ENCODE measurements around the gene DAAM1.

Gene DAAM1

GRCh38 chr14:59391388-59391787, 202.9 kb downstream of the DAAM1 start:
- Histone ChIP-seq H3K4ac (ENCODE audit: low read length) (no peak overlapping the region), H3K9me3 (replicated peaks in 1 of 2; ENCODE audit: control insufficient read depth in 2 of 2, insufficient read depth in 1 of 2, low read depth in 1 of 2, low read length in 2 of 2) (no peaks in the 10 kb centered on the region), H3K14ac (ENCODE audit: low read length) (no peak overlapping the region), H2BK15ac (ENCODE audit: low read length) (no peak overlapping the region), H3K27me3 (ENCODE audit: control insufficient read depth in 3 of 3, insufficient read depth in 3 of 3, low read depth in 1 of 3, low read length in 3 of 3) (no peaks in the 10 kb centered on the region), H3K4me2 (ENCODE audit: insufficient read depth, low read length, poor library complexity, severe bottlenecking) (no peak overlapping the region), H3K79me1 (ENCODE audit: low read depth, low read length) (no peaks in the 10 kb centered on the region), H2AFZ (ENCODE audit: low read length) (no peak overlapping the region), H3K9ac (ENCODE audit: low read depth, low read length, poor library complexity) (no peak overlapping the region), H2BK12ac (ENCODE audit: low read length) (no peak overlapping the region), H3K36me3 (replicated peaks in 1 of 2; ENCODE audit: control insufficient read depth in 2 of 2, insufficient read depth in 2 of 2, low read length in 2 of 2) (no peaks in the 10 kb centered on the region), H3K4me3 (ENCODE audit: low read length in 2 of 2) (no peak overlapping the region), H4K91ac (ENCODE audit: low read depth, low read length, poor library complexity) (no peak overlapping the region), H4K8ac (ENCODE audit: low read depth, low read length) (no peak overlapping the region), H2BK5ac (ENCODE audit: low read length) (no peak overlapping the region), H3K4me1 (ENCODE audit: control insufficient read depth in 2 of 2, insufficient read depth in 1 of 2, low read depth in 1 of 2, low read length in 2 of 2) (no peaks in the 10 kb centered on the region), H2BK120ac (ENCODE audit: low read depth, low read length) (no peak overlapping the region), H3K27ac (replicated peaks; ENCODE audit: low read length) (no peak overlapping the region), H3K18ac (ENCODE audit: low read length) (no peak overlapping the region), H2AK5ac (ENCODE audit: low read depth, low read length) (no peak overlapping the region), H3K23ac (ENCODE audit: low read depth, low read length, poor library complexity) (no peak overlapping the region)
- DNase-seq (ENCODE audit: low spot score): no peak
- WGBS, 2 donors (ENCODE audit: extremely low coverage in 2 of 2, insufficient read length in 2 of 2, insufficient replicate concordance in 1 of 2): no CpG with 5 or more reads among the region's 2 CpGs

- H2BK5ac ChIP-seq (ENCODE audit: low read length): no peak overlapping the region
- no CpG with 5 or more reads among the region's 4 CpGs for WGBS, 2 donors (ENCODE audit: extremely low coverage in 2 of 2, insufficient read length in 2 of 2, insufficient replicate concordance in 1 of 2)
- no peak overlapping the region for H4K91ac ChIP-seq (ENCODE audit: low read depth, low read length, poor library complexity)
- H3K18ac ChIP-seq (ENCODE audit: low read length): no peak overlapping the region
- no peak overlapping the region for H2BK120ac ChIP-seq (ENCODE audit: low read depth, low read length)
- H3K23ac ChIP-seq (ENCODE audit: low read depth, low read length, poor library complexity): no peak overlapping the region
- H2BK12ac ChIP-seq (ENCODE audit: low read length): no peak overlapping the region
- no peak overlapping the region for H3K4ac ChIP-seq (ENCODE audit: low read length)
- no peak overlapping the region for H3K4me2 ChIP-seq (ENCODE audit: insufficient read depth, low read length, poor library complexity, severe bottlenecking)
- no peaks in the 10 kb centered on the region for H3K36me3 ChIP-seq (replicated peaks in 1 of 2; ENCODE audit: control insufficient read depth in 2 of 2, insufficient read depth in 2 of 2, low read length in 2 of 2)
- no peak overlapping the region for H3K4me3 ChIP-seq (ENCODE audit: low read length in 2 of 2)
- no peaks in the 10 kb centered on the region for H3K9me3 ChIP-seq (replicated peaks in 1 of 2; ENCODE audit: control insufficient read depth in 2 of 2, insufficient read depth in 1 of 2, low read depth in 1 of 2, low read length in 2 of 2)
- H2AK5ac ChIP-seq (ENCODE audit: low read depth, low read length): no peak overlapping the region
- DNase-seq (ENCODE audit: low spot score): no peak
- H2BK15ac ChIP-seq (ENCODE audit: low read length): no peak overlapping the region
- no peak overlapping the region for H2AFZ ChIP-seq (ENCODE audit: low read length)
- H3K4me1 ChIP-seq (ENCODE audit: control insufficient read depth in 2 of 2, insufficient read depth in 1 of 2, low read depth in 1 of 2, low read length in 2 of 2): no peaks in the 10 kb centered on the region
- no peak overlapping the region for H3K14ac ChIP-seq (ENCODE audit: low read length)
- no peak overlapping the region for H3K9ac ChIP-seq (ENCODE audit: low read depth, low read length, poor library complexity)
- H4K8ac ChIP-seq (ENCODE audit: low read depth, low read length): no peak overlapping the region
- H3K27me3 ChIP-seq (ENCODE audit: control insufficient read depth in 3 of 3, insufficient read depth in 3 of 3, low read depth in 1 of 3, low read length in 3 of 3): no peaks in the 10 kb centered on the region
- H3K79me1 ChIP-seq (ENCODE audit: low read depth, low read length): no peaks in the 10 kb centered on the region
- H3K27ac ChIP-seq (replicated peaks; ENCODE audit: low read length): no peak overlapping the region
These were observed 205.8 kb downstream of the DAAM1 start for GRCh38 chr14:59394268-59394667.

- Histone ChIP-seq H3K4me1 (ENCODE audit: control insufficient read depth in 2 of 2, insufficient read depth in 1 of 2, low read depth in 1 of 2, low read length in 2 of 2) (no peaks in the 10 kb centered on the region), H2BK5ac (ENCODE audit: low read length) (no peak overlapping the region), H3K18ac (ENCODE audit: low read length) (no peak overlapping the region), H3K9ac (ENCODE audit: low read depth, low read length, poor library complexity) (no peak overlapping the region), H3K79me1 (ENCODE audit: low read depth, low read length) (no peaks in the 10 kb centered on the region), H2AK5ac (ENCODE audit: low read depth, low read length) (no peak overlapping the region), H3K4me3 (ENCODE audit: low read length in 2 of 2) (no peak overlapping the region), H3K23ac (ENCODE audit: low read depth, low read length, poor library complexity) (no peak overlapping the region), H2BK120ac (ENCODE audit: low read depth, low read length) (no peak overlapping the region), H2BK15ac (ENCODE audit: low read length) (no peak overlapping the region), H4K91ac (ENCODE audit: low read depth, low read length, poor library complexity) (no peak overlapping the region), H3K27me3 (ENCODE audit: control insufficient read depth in 3 of 3, insufficient read depth in 3 of 3, low read depth in 1 of 3, low read length in 3 of 3) (no peaks in the 10 kb centered on the region), H3K9me3 (replicated peaks in 1 of 2; ENCODE audit: control insufficient read depth in 2 of 2, insufficient read depth in 1 of 2, low read depth in 1 of 2, low read length in 2 of 2) (peaks cover 0 to 3% of the 10 kb centered on the region in 2 donors), H3K14ac (ENCODE audit: low read length) (no peak overlapping the region), H2AFZ (ENCODE audit: low read length) (no peak overlapping the region), H3K36me3 (replicated peaks in 1 of 2; ENCODE audit: control insufficient read depth in 2 of 2, insufficient read depth in 2 of 2, low read length in 2 of 2) (no peaks in the 10 kb centered on the region), H2BK12ac (ENCODE audit: low read length) (no peak overlapping the region), H4K8ac (ENCODE audit: low read depth, low read length) (no peak overlapping the region), H3K4me2 (ENCODE audit: insufficient read depth, low read length, poor library complexity, severe bottlenecking) (no peak overlapping the region), H3K27ac (replicated peaks; ENCODE audit: low read length) (no peak overlapping the region), H3K4ac (ENCODE audit: low read length) (no peak overlapping the region)
- no peak for DNase-seq (ENCODE audit: low spot score)
- WGBS, 2 donors (ENCODE audit: extremely low coverage in 2 of 2, insufficient read length in 2 of 2, insufficient replicate concordance in 1 of 2): no CpG with 5 or more reads among the region's 3 CpGs
These were observed 207.2 kb downstream of the DAAM1 start for GRCh38 chr14:59395672-59396071.

GRCh38 chr14:59398841-59399240, 210.4 kb downstream of the DAAM1 start:
- Histone ChIP-seq H3K36me3 (replicated peaks in 1 of 2; ENCODE audit: control insufficient read depth in 2 of 2, insufficient read depth in 2 of 2, low read length in 2 of 2) (no peaks in the 10 kb centered on the region), H2BK12ac (ENCODE audit: low read length) (no peak overlapping the region), H3K18ac (ENCODE audit: low read length) (no peak overlapping the region)

More at GRCh38 chr14:59398841-59399240, 210.4 kb downstream of the DAAM1 start:
- Histone ChIP-seq H3K27me3 (ENCODE audit: control insufficient read depth in 3 of 3, insufficient read depth in 3 of 3, low read depth in 1 of 3, low read length in 3 of 3) (no peaks in the 10 kb centered on the region), H3K23ac (ENCODE audit: low read depth, low read length, poor library complexity) (no peak overlapping the region), H3K4me3 (ENCODE audit: low read length in 2 of 2) (no peak overlapping the region), H3K4ac (ENCODE audit: low read length) (no peak overlapping the region), H4K91ac (ENCODE audit: low read depth, low read length, poor library complexity) (no peak overlapping the region), H2BK5ac (ENCODE audit: low read length) (no peak overlapping the region), H2BK15ac (ENCODE audit: low read length) (no peak overlapping the region), H3K9me3 (replicated peaks in 1 of 2; ENCODE audit: control insufficient read depth in 2 of 2, insufficient read depth in 1 of 2, low read depth in 1 of 2, low read length in 2 of 2) (peaks cover 0 to 3% of the 10 kb centered on the region in 2 donors), H3K79me1 (ENCODE audit: low read depth, low read length) (no peaks in the 10 kb centered on the region), H3K4me2 (ENCODE audit: insufficient read depth, low read length, poor library complexity, severe bottlenecking) (no peak overlapping the region), H2AK5ac (ENCODE audit: low read depth, low read length) (no peak overlapping the region), H3K4me1 (ENCODE audit: control insufficient read depth in 2 of 2, insufficient read depth in 1 of 2, low read depth in 1 of 2, low read length in 2 of 2) (no peaks in the 10 kb centered on the region), H3K14ac (ENCODE audit: low read length) (no peak overlapping the region), H3K27ac (replicated peaks; ENCODE audit: low read length) (no peak overlapping the region), H2BK120ac (ENCODE audit: low read depth, low read length) (no peak overlapping the region), H3K9ac (ENCODE audit: low read depth, low read length, poor library complexity) (no peak overlapping the region), H2AFZ (ENCODE audit: low read length) (no peak overlapping the region), H4K8ac (ENCODE audit: low read depth, low read length) (no peak overlapping the region)
- DNase-seq (ENCODE audit: low spot score): no peak
- WGBS, 2 donors (ENCODE audit: extremely low coverage in 2 of 2, insufficient read length in 2 of 2, insufficient replicate concordance in 1 of 2): no CpG with 5 or more reads among the region's 1 CpG
